ENCODE measurements around the gene GGT5. TPM values are rescaled to one million over a fixed set of nuclear protein-coding genes. Genes with fewer than 3 reads are reported as not detected.
"Not testable (repeated sequence)": the region's sequence is repeated elsewhere in the genome, so short reads cannot be mapped to it uniquely, and the experiment has no call there.

Gene GGT5
- total RNA-seq, 1 experiment from 2014 or later, result 0.20 TPM

DNA sequence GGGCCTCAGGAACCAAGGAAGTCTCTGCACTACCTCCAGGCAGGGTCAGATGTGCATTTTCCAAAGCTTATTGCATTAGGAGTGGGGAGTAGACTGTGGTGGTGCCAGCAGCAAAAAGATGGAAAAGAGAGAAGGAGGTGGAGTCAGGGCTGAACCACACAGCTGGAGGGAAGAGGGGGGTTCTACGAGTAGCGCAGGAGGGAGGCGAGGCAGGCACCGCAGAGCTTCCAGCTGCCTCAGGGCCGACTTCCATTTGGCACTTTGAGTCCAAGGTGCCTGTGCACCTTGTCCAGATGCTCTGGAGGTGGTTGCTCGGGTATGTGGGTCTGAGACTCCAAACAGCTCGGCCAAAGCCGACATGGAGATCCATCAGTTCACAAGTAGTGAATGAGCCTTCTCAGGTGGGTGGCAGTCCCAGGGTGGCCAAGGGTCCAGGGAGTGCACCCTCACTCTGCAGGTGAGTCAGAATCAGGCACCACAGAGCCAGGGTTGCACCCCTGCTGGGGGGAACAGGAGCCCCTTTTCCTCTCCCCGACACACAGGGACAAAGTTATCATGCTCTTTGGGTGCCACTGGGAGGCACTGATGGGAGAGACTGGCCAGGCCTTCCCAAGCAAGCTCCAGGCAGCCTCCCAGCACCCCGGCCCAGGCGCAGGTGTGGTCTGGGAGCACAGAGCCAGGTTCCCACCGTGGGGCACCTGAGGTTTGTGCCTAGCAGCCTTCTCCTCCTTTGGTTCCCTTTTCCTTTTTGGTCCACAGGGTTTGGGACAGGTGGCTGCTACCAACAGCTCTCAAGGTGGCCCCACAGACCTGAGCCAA is 30.2 kb downstream of the GGT5 start:
- H3K27ac Mint-ChIP-seq, result no peak overlapping the region
- no peaks in the 10 kb centered on the region for H3K9me3 Mint-ChIP-seq
- ChIA-PET CTCF (interaction anchor here (0.6 to 3.9 kb wide), 9 partner anchors 17 to 82 kb away, joined by 3 to 35 read pairs (median 4); no protein-coding TSS in a partner anchor), POLR2A (interaction anchor here (0.9 kb wide), 1 partner anchor 11 kb away, joined by 3 read pairs; no protein-coding TSS in a partner anchor)
- no peak; the same call in none of the 2 replicates for ATAC-seq
- no peaks in the 10 kb centered on the region; the same call in 1 of the 2 replicates for H3K27me3 Mint-ChIP-seq (ENCODE audit: low read depth)
- H3K4me1 Mint-ChIP-seq, result peaks cover 13% of the 10 kb centered on the region
- no peak for TF ChIP-seq TCF7 (CRISPR knock-in tag; IDR thresholded peaks at IDR 0.05; ENCODE audit: low read depth)
- TF ChIP-seq, protein P1, sequence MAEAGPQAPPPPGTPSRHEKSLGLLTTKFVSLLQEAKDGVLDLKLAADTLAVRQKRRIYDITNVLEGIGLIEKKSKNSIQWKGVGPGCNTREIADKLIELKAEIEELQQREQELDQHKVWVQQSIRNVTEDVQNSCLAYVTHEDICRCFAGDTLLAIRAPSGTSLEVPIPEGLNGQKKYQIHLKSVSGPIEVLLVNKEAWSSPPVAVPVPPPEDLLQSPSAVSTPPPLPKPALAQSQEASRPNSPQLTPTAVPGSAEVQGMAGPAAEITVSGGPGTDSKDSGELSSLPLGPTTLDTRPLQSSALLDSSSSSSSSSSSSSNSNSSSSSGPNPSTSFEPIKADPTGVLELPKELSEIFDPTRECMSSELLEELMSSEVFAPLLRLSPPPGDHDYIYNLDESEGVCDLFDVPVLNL (CRISPR knock-in tag; IDR thresholded peaks at IDR 0.05; ENCODE audit: borderline replicate concordance, low read depth), result no peak
- TF ChIP-seq, protein P2, sequence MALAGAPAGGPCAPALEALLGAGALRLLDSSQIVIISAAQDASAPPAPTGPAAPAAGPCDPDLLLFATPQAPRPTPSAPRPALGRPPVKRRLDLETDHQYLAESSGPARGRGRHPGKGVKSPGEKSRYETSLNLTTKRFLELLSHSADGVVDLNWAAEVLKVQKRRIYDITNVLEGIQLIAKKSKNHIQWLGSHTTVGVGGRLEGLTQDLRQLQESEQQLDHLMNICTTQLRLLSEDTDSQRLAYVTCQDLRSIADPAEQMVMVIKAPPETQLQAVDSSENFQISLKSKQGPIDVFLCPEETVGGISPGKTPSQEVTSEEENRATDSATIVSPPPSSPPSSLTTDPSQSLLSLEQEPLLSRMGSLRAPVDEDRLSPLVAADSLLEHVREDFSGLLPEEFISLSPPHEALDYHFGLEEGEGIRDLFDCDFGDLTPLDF (CRISPR knock-in tag; IDR thresholded peaks at IDR 0.05), result no peak
- no peak for TF ChIP-seq FOXK1 (CRISPR knock-in tag; IDR thresholded peaks at IDR 0.05)
- TF ChIP-seq, protein P3, sequence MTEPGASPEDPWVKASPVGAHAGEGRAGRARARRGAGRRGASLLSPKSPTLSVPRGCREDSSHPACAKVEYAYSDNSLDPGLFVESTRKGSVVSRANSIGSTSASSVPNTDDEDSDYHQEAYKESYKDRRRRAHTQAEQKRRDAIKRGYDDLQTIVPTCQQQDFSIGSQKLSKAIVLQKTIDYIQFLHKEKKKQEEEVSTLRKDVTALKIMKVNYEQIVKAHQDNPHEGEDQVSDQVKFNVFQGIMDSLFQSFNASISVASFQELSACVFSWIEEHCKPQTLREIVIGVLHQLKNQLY (CRISPR knock-in tag; IDR thresholded peaks at IDR 0.05), result no peak
- TF ChIP-seq ZNF138 (CRISPR knock-in tag; conservative IDR thresholded peaks at IDR 0.05), result no peak
- TF ChIP-seq CREB1 (CRISPR knock-in tag; IDR thresholded peaks at IDR 0.05), result no peak
- TF ChIP-seq TEAD1 (CRISPR knock-in tag; IDR thresholded peaks at IDR 0.05), result no peak
- TF ChIP-seq PRRX2 (CRISPR knock-in tag; IDR thresholded peaks at IDR 0.05), result no peak
- TF ChIP-seq ESRRA (CRISPR knock-in tag; IDR thresholded peaks at IDR 0.05; ENCODE audit: borderline replicate concordance), result no peak
- no peak for TF ChIP-seq SP1 (CRISPR knock-in tag; conservative IDR thresholded peaks at IDR 0.05)
- TF ChIP-seq MXD4 (CRISPR knock-in tag; IDR thresholded peaks at IDR 0.05; ENCODE audit: borderline replicate concordance), result no peak
- TF ChIP-seq, protein P4, sequence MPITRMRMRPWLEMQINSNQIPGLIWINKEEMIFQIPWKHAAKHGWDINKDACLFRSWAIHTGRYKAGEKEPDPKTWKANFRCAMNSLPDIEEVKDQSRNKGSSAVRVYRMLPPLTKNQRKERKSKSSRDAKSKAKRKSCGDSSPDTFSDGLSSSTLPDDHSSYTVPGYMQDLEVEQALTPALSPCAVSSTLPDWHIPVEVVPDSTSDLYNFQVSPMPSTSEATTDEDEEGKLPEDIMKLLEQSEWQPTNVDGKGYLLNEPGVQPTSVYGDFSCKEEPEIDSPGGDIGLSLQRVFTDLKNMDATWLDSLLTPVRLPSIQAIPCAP (CRISPR knock-in tag; IDR thresholded peaks at IDR 0.05), result no peak
- TF ChIP-seq, protein P5, sequence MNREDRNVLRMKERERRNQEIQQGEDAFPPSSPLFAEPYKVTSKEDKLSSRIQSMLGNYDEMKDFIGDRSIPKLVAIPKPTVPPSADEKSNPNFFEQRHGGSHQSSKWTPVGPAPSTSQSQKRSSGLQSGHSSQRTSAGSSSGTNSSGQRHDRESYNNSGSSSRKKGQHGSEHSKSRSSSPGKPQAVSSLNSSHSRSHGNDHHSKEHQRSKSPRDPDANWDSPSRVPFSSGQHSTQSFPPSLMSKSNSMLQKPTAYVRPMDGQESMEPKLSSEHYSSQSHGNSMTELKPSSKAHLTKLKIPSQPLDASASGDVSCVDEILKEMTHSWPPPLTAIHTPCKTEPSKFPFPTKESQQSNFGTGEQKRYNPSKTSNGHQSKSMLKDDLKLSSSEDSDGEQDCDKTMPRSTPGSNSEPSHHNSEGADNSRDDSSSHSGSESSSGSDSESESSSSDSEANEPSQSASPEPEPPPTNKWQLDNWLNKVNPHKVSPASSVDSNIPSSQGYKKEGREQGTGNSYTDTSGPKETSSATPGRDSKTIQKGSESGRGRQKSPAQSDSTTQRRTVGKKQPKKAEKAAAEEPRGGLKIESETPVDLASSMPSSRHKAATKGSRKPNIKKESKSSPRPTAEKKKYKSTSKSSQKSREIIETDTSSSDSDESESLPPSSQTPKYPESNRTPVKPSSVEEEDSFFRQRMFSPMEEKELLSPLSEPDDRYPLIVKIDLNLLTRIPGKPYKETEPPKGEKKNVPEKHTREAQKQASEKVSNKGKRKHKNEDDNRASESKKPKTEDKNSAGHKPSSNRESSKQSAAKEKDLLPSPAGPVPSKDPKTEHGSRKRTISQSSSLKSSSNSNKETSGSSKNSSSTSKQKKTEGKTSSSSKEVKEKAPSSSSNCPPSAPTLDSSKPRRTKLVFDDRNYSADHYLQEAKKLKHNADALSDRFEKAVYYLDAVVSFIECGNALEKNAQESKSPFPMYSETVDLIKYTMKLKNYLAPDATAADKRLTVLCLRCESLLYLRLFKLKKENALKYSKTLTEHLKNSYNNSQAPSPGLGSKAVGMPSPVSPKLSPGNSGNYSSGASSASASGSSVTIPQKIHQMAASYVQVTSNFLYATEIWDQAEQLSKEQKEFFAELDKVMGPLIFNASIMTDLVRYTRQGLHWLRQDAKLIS (CRISPR knock-in tag; IDR thresholded peaks at IDR 0.05; ENCODE audit: borderline replicate concordance), result no peak
- TF ChIP-seq, protein P6, sequence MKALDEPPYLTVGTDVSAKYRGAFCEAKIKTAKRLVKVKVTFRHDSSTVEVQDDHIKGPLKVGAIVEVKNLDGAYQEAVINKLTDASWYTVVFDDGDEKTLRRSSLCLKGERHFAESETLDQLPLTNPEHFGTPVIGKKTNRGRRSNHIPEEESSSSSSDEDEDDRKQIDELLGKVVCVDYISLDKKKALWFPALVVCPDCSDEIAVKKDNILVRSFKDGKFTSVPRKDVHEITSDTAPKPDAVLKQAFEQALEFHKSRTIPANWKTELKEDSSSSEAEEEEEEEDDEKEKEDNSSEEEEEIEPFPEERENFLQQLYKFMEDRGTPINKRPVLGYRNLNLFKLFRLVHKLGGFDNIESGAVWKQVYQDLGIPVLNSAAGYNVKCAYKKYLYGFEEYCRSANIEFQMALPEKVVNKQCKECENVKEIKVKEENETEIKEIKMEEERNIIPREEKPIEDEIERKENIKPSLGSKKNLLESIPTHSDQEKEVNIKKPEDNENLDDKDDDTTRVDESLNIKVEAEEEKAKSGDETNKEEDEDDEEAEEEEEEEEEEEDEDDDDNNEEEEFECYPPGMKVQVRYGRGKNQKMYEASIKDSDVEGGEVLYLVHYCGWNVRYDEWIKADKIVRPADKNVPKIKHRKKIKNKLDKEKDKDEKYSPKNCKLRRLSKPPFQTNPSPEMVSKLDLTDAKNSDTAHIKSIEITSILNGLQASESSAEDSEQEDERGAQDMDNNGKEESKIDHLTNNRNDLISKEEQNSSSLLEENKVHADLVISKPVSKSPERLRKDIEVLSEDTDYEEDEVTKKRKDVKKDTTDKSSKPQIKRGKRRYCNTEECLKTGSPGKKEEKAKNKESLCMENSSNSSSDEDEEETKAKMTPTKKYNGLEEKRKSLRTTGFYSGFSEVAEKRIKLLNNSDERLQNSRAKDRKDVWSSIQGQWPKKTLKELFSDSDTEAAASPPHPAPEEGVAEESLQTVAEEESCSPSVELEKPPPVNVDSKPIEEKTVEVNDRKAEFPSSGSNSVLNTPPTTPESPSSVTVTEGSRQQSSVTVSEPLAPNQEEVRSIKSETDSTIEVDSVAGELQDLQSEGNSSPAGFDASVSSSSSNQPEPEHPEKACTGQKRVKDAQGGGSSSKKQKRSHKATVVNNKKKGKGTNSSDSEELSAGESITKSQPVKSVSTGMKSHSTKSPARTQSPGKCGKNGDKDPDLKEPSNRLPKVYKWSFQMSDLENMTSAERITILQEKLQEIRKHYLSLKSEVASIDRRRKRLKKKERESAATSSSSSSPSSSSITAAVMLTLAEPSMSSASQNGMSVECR (CRISPR knock-in tag; IDR thresholded peaks at IDR 0.05; ENCODE audit: borderline replicate concordance), result no peak
- no peak for TF ChIP-seq NR2C2 (CRISPR knock-in tag; IDR thresholded peaks at IDR 0.05)
- no peak overlapping the region for H3K4me3 Mint-ChIP-seq
- H3K36me3 Mint-ChIP-seq, result no peaks in the 10 kb centered on the region
- no peak for DNase-seq (ENCODE audit: low spot score)

DNA sequence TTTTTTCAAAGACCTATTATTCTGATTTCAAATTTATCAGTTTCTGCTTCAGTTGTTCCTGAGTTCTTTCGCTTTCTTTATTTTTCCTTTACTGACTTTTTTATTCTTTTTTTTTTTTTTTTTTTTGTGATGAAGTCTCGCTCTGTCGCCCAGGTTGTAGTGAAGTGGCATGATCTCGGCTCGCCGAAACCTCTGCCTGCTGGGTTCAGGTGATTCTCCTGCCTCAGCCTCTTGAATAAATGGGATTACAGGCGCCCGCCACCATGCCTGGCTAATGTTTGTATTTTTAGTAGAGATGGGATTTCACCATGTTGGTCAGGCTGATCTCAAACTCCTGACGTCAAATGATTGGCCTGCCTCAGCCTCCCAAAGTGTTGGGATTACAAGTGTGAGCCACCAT is 31.8 kb downstream of the GGT5 start:
- CTCF ChIA-PET, result interaction anchor here (0.7 to 3.9 kb wide), 2 partner anchors 19 to 23 kb away, joined by 3 to 35 read pairs; no protein-coding TSS in a partner anchor
- H3K4me3 Mint-ChIP-seq, POLR2A ChIA-PET: not testable (repeated sequence)

DNA sequence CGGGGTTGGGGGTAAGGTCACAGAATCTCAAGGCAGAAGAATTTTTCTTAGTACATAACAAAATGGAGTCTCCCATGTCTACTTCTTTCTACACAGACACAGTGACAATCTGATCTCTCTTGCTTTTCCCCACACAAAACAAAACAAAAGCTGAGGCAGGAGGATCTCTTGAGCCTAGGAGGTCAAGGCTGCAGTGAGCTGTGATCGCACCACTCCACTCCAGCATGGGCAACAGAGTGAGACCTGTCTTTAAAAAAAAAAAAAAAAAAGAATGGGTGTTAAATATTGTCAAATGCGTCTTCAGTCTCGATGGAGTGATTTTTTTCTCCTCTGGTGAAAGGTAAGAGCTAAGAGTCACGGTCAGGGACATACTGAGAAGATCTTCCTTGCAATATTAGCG is 33.2 kb downstream of the GGT5 start:
- H3K27ac Mint-ChIP-seq; H3K9me3 Mint-ChIP-seq; H3K36me3 Mint-ChIP-seq; H3K4me3 Mint-ChIP-seq; H3K27me3 Mint-ChIP-seq (ENCODE audit: low read depth); POLR2A ChIA-PET; DNase-seq (ENCODE audit: low spot score); ATAC-seq: not testable (repeated sequence)
- H3K4me1 Mint-ChIP-seq, result peaks cover 28% of the 10 kb centered on the region
- CTCF ChIA-PET, result interaction anchor here (0.6 to 1.3 kb wide), 3 partner anchors 12 to 22 kb away, joined by 3 to 9 read pairs (median 4); no protein-coding TSS in a partner anchor

More for the DNA sequence above, 31.8 kb downstream of the GGT5 start:
- not testable (repeated sequence) for ATAC-seq; H3K36me3 Mint-ChIP-seq; H3K9me3 Mint-ChIP-seq; DNase-seq (ENCODE audit: low spot score); H3K27me3 Mint-ChIP-seq (ENCODE audit: low read depth); H3K27ac Mint-ChIP-seq
- H3K4me1 Mint-ChIP-seq, result peaks cover 16% of the 10 kb centered on the region

Measured in WTC11 (cell line).